Ramos (cell line): ENCODE results near the gene ASIC4.

ENCODE experiments used
- in situ Hi-C: fragments of 300-500 bp; cut with MboI; formaldehyde crosslinking; loops from one replicate; pipeline ENCODE4 v1.14.3; 2022; ENCODE audit warnings: low sequenced_read_pairs; ENCODE audit not compliant: unreplicated experiment

ASIC4 gene

DNA sequence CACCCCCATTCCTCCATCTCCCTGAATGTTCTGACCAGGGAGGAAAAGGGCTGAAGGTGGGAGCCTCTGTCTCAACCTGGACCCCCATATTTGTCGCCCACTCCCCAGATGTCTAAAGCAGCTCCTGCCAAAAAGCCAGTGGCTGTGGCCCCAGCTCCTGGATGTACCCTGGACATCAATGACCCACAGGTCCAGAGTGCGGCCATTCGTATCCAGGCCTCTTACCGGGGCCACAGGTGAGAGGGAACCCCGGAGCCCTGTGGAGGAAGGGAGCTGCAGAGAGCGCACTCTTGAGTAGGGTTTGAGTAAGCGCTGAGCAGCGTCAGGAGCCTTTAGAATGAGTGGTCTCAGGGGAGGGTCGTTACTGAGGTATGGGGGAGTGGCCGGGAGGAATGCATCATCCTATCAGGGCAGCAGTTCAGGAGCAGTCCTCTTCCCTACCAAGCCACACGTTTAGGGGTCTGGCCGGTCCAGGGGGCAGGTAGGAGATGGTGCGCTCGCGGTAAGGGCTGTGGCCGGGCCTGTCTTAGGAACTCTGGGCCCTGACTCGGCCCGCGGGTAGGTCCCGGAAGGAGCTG, 17.9 kb upstream of the ASIC4 start:
- in situ Hi-C loops: no loop called here

GRCh38 chr2:219496825-219497494, 17.3 kb upstream of the ASIC4 start:
- in situ Hi-C loops: no loop called here

- in situ Hi-C loops: no loop called here
These were observed 16.6 kb upstream of the ASIC4 start for GRCh38 chr2:219497495-219498279.

DNA sequence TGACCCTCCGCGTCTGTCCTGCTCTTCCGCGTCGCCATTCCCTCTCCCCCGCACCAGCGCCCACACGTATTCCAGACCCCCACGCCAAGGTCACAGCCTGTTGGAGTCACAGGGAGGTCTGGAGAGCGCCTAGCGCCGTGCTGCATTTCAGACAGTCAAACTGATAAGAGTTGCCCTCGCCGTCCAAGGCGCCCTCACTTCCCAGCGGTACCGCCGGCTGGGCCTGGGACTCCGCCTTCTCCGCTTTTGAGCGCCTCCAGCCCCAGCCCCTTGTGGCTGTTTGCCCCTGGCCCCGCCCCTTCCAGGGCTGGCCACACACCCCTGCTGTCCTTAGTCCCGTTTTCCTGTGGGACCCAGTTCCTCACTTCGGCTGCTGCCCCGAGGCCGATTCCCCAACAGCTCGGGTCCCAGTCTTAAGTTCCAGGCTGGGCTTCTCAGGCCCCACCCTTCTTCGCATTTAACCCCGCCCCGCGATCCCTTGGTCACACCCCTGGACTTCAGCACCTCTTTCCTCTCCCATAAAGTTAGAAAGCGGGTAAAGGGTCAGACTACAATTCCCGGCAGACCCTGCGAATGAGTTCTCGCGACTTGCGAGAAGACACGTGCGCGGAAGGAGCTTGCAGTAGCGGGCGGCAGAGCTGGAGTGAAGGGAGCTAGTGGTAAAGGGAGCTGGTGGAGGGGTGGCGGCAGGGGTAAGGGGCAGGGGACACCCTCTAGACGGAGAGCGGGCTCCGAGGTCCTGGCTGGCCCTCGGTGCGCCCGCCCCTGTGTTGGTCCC, 15.8 kb upstream of the ASIC4 start, which contains the start of gene GMPPA:
TSS of gene GMPPA (plus strand) at position 612 of the 778 bp plus-strand sequence. CDS start 1,085 bp downstream, outside the sequence.
- in situ Hi-C loops: no loop called here

DNA sequence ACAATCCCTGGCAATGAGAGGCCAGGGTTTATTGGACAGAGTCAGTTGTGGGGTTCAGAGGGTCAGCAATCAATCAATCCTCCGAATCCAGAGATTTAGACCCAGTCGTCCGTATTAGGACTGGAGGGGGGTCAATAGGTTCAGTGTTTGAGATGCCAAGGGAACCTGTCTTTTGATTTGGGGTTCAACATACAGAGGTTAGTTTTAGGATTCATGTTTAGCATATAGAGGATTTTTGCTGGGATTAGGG, 15.3 kb upstream of the ASIC4 start:
- in situ Hi-C loops: no loop called here

DNA sequence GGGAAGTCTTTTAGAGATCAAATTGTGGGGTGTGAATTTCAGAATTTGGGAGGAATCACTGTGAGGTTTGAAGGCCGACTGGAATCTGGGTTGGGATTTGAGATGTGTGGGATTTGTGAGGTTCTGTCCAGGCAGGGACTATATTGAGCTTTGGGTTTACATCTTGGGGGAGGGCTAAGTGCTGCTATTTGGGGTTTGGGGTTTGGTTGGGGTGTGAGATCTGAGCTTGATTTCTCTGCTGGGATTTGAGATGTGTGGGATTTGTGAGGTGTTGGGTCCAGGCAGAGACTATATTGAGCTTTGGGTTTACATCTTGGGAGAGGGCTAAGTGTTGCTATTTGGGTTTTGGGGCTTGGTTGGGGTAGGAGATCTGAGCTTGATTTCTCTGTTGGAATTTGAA, 14.7 kb upstream of the ASIC4 start:
- in situ Hi-C loops: no loop called here

DNA sequence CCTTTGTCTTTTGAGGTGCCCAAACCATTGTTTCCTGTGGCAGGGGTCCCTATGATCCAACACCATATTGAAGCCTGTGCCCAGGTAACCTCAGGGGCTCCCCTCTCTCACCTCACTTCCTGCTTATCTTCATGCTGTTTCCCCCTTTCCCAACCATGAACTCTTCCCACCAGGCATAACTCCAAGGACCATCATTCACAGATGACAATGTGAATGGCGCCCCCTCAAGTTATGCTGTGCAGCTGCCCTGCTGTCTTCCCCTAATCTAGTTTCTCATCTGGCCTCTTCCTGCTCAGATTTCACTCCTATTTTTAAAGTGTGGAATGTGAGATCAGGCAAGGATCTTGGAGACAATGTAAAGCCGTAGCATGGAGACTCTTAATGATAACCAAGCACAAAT, 14.1 kb upstream of the ASIC4 start:
- in situ Hi-C loops: no loop called here

DNA sequence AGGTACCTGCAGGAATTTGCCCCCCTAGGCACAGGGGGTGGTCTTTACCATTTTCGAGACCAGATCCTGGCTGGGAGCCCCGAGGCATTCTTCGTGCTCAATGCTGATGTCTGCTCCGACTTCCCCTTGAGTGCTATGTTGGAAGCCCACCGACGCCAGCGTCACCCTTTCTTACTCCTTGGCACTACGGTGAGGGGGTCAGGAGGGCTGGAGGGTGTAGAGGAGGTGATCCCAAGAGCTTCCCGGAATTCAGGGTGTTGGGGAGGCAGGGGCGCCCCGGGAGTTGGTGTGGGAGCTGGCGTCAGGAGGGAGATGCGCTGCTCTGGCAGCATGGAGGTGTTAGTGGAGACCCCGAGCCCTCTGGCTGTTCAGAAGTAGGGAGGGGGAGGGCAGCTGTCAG, 12.4 kb upstream of the ASIC4 start:
- in situ Hi-C loops: no loop called here

GRCh38 chr2:219502618-219503017, 11.7 kb upstream of the ASIC4 start:
- in situ Hi-C loops: no loop called here

DNA sequence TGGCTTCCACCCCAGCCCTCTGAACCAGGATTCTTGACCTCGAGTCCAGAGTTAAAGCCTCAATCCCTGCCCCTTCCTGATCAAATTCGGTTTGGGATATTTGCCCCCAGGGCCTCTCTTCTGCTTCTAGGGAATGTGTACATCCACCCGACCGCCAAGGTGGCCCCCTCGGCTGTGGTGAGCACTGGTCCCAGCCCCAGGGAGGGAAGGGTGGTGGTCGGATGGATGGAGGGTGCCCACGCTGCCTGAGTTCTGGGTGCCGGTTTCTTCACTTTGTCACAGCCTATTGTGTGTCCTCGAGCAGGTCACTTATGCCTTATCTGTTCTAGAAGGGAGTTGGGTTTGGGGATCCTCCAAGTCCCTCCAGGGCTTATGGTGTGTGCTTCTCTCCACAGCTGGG, 8.7 kb upstream of the ASIC4 start:
- in situ Hi-C loops: no loop called here

GRCh38 chr2:219506153-219506801, 8.0 kb upstream of the ASIC4 start:
- in situ Hi-C loops: no loop called here

GRCh38 chr2:219506802-219507526, 7.3 kb upstream of the ASIC4 start:
- in situ Hi-C loops: no loop called here

DNA sequence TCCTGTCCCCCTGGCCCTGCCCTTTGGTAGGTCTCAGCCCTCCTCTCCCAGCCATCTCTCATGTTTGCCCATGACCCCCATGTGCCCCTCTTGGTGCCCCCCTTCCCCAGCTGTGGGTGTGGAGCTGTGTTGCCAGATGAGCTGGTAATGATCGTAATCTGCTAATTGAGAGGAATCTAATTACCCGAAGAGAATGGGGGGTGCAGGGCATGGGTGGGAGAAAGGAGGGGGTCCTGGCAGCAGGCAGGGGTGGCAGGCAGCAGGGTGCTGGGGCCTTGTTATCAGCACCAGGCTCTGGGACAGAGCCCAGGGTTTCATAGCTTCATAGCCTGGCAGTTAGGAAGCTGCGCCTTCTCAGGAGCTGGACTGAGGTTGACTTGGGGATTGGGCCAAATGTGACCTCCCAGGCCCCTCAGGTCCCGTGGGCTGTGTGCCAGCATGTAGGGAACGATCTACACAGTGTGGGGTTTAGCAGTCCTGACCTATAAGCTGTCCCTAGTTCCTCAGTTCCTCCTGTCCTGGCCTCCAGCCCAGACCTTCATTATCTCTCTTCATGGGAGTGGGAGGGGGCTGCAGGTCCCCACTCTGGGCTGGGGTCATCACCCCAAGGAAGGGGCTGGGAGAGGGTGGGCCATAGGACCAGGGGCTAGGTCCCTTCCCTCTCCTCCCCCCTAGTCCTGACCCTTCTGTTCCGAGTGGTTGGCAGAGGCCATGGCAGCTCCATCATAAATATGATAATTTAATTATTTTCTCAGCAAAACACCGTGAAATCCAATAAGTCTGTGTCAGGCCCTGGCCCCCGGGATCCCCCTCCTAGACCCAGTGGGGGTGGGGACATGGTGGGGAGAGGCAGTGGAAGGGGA, 6.5 kb upstream of the ASIC4 start:
- in situ Hi-C loops: no loop called here

GRCh38 chr2:219508444-219508734, 5.9 kb upstream of the ASIC4 start:
- in situ Hi-C loops: no loop called here

DNA sequence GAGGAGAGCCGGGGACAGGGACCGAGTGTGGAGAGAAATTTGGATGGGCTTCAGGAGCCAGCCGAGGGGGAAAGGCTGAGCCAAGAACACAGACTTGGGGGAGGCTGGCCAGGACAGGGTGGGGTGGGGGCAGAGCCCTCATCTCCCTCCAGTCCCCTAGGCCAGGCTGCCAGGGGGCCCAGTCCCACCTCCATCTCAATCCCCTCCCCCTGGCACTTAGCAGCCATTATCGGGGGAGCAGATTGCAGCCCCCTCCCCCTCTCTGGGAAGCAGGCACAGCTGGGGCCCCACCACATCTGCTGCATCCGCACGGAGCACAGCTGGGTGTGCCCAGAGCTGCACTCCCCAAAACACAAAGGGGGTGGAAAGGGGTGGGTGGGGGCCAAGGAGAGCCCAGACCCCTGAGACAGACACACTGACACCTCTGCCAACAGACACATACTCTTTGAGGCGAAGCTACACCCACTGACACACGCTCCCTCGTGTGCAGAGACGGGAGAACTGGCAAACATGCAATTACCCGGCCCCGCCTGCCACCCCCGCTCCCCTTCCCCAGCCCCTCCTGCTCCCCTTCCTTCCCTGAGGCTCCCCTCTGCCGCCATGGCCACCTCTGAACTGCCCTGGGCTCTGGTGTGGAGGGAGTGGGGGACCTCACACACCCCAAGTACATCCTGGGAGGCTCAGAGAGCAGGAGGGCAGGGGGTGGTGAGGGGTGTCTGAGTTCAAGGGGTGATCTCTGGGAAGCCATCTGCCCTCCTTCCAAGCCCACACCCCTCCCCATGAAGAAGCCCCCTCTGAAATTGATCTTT, 5.1 kb upstream of the ASIC4 start:
- in situ Hi-C loops: no loop called here

- in situ Hi-C loops: no loop called here
These were observed 4.3 kb upstream of the ASIC4 start for GRCh38 chr2:219509780-219510511.

- in situ Hi-C loops: no loop called here
These were observed 3.7 kb upstream of the ASIC4 start for GRCh38 chr2:219510512-219511135.
